Transverse colon (tissue), 4 donors: ENCODE measurements around the gene ADAMTS19. TPM values are rescaled to one million over a fixed set of nuclear protein-coding genes. Genes with fewer than 3 reads are reported as not detected.

Experiments
- DNase-seq: peaks from one replicate; pipeline ENCODE4 v3.0.0-alpha.2; 2019
- H3K27ac ChIP-seq, 4 donors: fragments of 200-600 bp; sonication (generic); 2 replicates each; pipeline ENCODE4 v1.5.1; 2016 to 2018; ENCODE audit warnings: inconsistent platforms in 4 of 4
- H3K27me3 ChIP-seq: fragments of 200-600 bp; sonication (generic); 2 replicates; pipeline ENCODE4 v1.5.1; 2017; ENCODE audit warnings: inconsistent platforms
- H3K36me3 ChIP-seq, 4 donors: fragments of 200-600 bp; sonication (generic); 2 replicates each; pipeline ENCODE4 v1.5.1; 2017 to 2019; ENCODE audit warnings: inconsistent platforms in 4 of 4
- H3K4me1 ChIP-seq, 4 donors: fragments of 200-600 bp; sonication (generic); 2 replicates each; pipeline ENCODE4 v1.5.1; 2017 to 2020; ENCODE audit warnings: inconsistent platforms in 4 of 4
- H3K4me3 ChIP-seq, 4 donors: fragments of 200-600 bp; sonication (generic); 1 replicate in 1 of 4; 2 replicates in 3 of 4; pipeline versions ENCODE4 v1.5.1 to v1.6.1; 2017 to 2019; ENCODE audit warnings: inconsistent platforms in 4 of 4
- H3K9me3 ChIP-seq, 2 donors: fragments of 200-600 bp; sonication (generic); 2 replicates each; pipeline ENCODE4 v1.5.1; 2017 to 2019; ENCODE audit warnings: inconsistent platforms in 2 of 2
- CTCF ChIP-seq, 5 experiments: fragments of 200-600 bp in 3 of 5; fragments of 450-650 bp in 2 of 5; sonication (generic) in 3 of 5; IDR thresholded peaks; 1 replicate in 2 of 5; 2 replicates in 3 of 5; pipeline ENCODE4 v1.5.1; 2016 to 2017; ENCODE audit warnings: antibody characterized with exemption in 5 of 5, inconsistent platforms in 3 of 5, mild to moderate bottlenecking in 2 of 5, moderate library complexity in 1 of 5
- EP300 ChIP-seq: sonication (generic); formaldehyde crosslinking; IDR thresholded peaks from one replicate; pipeline ENCODE4 v1.6.1; 2017; ENCODE audit warnings: antibody characterized with exemption, low read depth
- POLR2A ChIP-seq: fragments of 450-650 bp; IDR thresholded peaks from one replicate; pipeline ENCODE4 v1.6.1; 2016; ENCODE audit warnings: antibody characterized with exemption, mild to moderate bottlenecking, moderate library complexity
- POLR2AphosphoS5 ChIP-seq, 3 donors: sonication (generic); formaldehyde crosslinking; IDR thresholded peaks; one replicate each; pipeline ENCODE4 v1.6.1; 2016; ENCODE audit warnings: antibody characterized with exemption in 3 of 3
- WGBS, 2 donors: methylation state at CpG; one replicate each; pipeline ENCODE4 v1.1.5; 2018; ENCODE audit warnings: low coverage in 1 of 2; 5-methylcytosine and 5-hydroxymethylcytosine counted together
- in situ Hi-C, 4 donors: fragments of 200-750 bp; cut with MboI; loops; one replicate each; pipeline versions ENCODE4 v1.15.0 to v1.15.1; 2017; ENCODE audit warnings: low sequenced_read_pairs in 3 of 4, low pct_ligation_motif_present in 1 of 4, low pct_unique_long_range_greater_than_20kb in 1 of 4
- intact Hi-C: fragments of 100-400 bp; cut with DNase I; formaldehyde crosslinking; loops from one replicate; pipeline ENCODE4 v1.15.1; 2023; ENCODE audit warnings: low total_unique reads
- total RNA-seq, 4 donors: library from RNA; depleted of rRNA; stranded (reverse); fragments of >200 nt; gene quantifications; one replicate each; pipeline ENCODE4 v1.1.0, GENCODE V29; 2016

Gene ADAMTS19
- total RNA-seq, 4 donors from 2014 or later: 0.16 to 0.96 TPM; not detected in 2

GRCh38 chr5:129724647-129725046, 264.5 kb downstream of the ADAMTS19 start:
- in situ Hi-C loops (no loop called here), intact Hi-C loops (no loop called here)
- Histone ChIP-seq H3K27me3 (no peaks in the 10 kb centered on the region), H3K4me3 (no peak overlapping the region), H3K4me1 (no peaks in the 10 kb centered on the region), H3K9me3 (no peaks in the 10 kb centered on the region), H3K36me3 (no peaks in the 10 kb centered on the region), H3K27ac (no peak overlapping the region)
- DNase-seq: no peak
- TF ChIP-seq EP300: no peak
- no peak for TF ChIP-seq CTCF (IDR thresholded peaks at IDR 0.05)
- TF ChIP-seq POLR2AphosphoS5 (IDR thresholded peaks at IDR 0.05): no peak
- no peak for TF ChIP-seq POLR2A
- 88 to 90% methylated on average over 4 of the region's 4 CpGs for WGBS, 2 donors

- H3K9me3 ChIP-seq: no peaks in the 10 kb centered on the region
- DNase-seq: no peak
- TF ChIP-seq EP300 (no peak), POLR2A (no peak), POLR2AphosphoS5 (IDR thresholded peaks at IDR 0.05) (no peak), CTCF (IDR thresholded peaks at IDR 0.05) (no peak)
- 62 to 89% methylated on average over 1 to 2 of the region's 2 CpGs for WGBS, 2 donors
- no peaks in the 10 kb centered on the region for H3K36me3 ChIP-seq
- no peak overlapping the region for H3K27ac ChIP-seq
- in situ Hi-C loops (no loop called here), intact Hi-C loops (no loop called here)
- no peaks in the 10 kb centered on the region for H3K4me1 ChIP-seq
- no peaks in the 10 kb centered on the region for H3K27me3 ChIP-seq
- no peak overlapping the region for H3K4me3 ChIP-seq
Observed at GRCh38 chr5:129739773-129740172, 279.7 kb downstream of the ADAMTS19 start.

DNA sequence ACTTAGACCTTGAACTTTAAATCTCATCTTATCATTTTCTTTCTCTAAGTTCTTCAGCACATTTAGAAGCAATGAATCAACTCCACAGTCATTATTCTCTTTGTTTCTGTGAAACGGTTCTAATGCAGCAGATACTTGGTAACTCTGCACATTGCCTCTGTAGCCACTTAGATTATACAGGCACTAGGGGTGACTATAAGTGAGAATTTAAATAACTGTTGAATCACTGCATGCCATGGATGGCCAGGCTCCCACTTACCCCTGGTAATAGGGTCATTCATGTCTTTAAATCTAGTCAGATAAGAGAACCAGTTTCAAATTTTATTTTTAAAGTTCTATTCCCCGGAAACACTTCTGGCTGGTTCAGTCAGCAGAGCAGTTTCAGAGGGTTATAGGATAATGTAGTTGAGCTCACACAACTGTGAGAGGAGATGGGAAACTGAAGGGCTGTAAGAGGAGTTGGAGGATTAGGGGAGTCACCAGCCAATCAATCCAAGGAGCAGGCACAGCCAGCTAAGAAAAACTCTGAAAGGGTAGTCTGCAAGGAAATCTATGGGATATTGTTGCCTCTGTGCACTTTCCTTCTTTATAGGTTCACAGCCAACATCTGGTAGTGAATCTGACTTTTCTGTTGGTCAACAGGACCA, 283.6 kb downstream of the ADAMTS19 start:
- intact Hi-C loops: no loop called here
- no peak overlapping the region for H3K27ac ChIP-seq
- H3K9me3 ChIP-seq: no peaks in the 10 kb centered on the region
- no peaks in the 10 kb centered on the region for H3K27me3 ChIP-seq
- in situ Hi-C loops: no loop called here
- DNase-seq: no peak
- TF ChIP-seq POLR2AphosphoS5 (IDR thresholded peaks at IDR 0.05) (no peak), POLR2A (no peak), CTCF (IDR thresholded peaks at IDR 0.05) (no peak), EP300 (no peak)
- no peaks in the 10 kb centered on the region for H3K4me1 ChIP-seq
- H3K36me3 ChIP-seq: no peaks in the 10 kb centered on the region
- 75 to 79% methylated on average over 2 of the region's 2 CpGs for WGBS, 2 donors
- no peak overlapping the region for H3K4me3 ChIP-seq

GRCh38 chr5:129745997-129746396, 285.9 kb downstream of the ADAMTS19 start:
- H3K27ac ChIP-seq: no peak overlapping the region
- H3K27me3 ChIP-seq: no peaks in the 10 kb centered on the region
- in situ Hi-C loops: no loop called here
- no peak overlapping the region for H3K4me3 ChIP-seq
- WGBS, 2 donors: 90 to 91% methylated on average over 4 of the region's 4 CpGs
- DNase-seq: no peak
- no peaks in the 10 kb centered on the region for H3K4me1 ChIP-seq
- no peaks in the 10 kb centered on the region for H3K9me3 ChIP-seq
- intact Hi-C loops: no loop called here
- H3K36me3 ChIP-seq: no peaks in the 10 kb centered on the region
- TF ChIP-seq POLR2A (no peak), EP300 (no peak), CTCF (IDR thresholded peaks at IDR 0.05) (no peak), POLR2AphosphoS5 (IDR thresholded peaks at IDR 0.05) (no peak)
